MCF 10A (cell line): Measurements from ENCODE around the gene USP48. TPM values are rescaled to one million over a fixed set of nuclear protein-coding genes. Genes with fewer than 3 reads are reported as not detected.

ENCODE experiments used
- Bru-seq: library from RNA; stranded (reverse); fragments of 400-500 nt; gene quantifications from one replicate; lab custom pipeline; 2021; lab: Mats Ljungman, UMichigan
- BruChase-seq, 2 experiments: library from RNA; stranded (reverse); fragments of 400-500 nt; gene quantifications; one replicate each; lab custom pipeline; 2021; lab: Mats Ljungman, UMichigan
- BruUV-seq: library from RNA; stranded (reverse); fragments of 400-500 nt; replicated peaks from 2 replicates; lab custom pipeline; 2021; lab: Mats Ljungman, UMichigan
- CTCF ChIA-PET: fragments of 300-600 bp; sonication (Branson Sonifier 250); formaldehyde crosslinking; extraction: SDS; loops from one replicate; lab custom pipeline; 2021; ENCODE audit warnings: antibody characterized with exemption, inconsistent platforms; lab: Yijun Ruan, JAX
- POLR2A ChIA-PET: fragments of 300-600, 350-650 bp; sonication (Branson Sonifier 250); formaldehyde crosslinking; extraction: SDS; loops from one replicate; lab custom pipeline; 2020; ENCODE audit warnings: antibody characterized with exemption, inconsistent platforms; lab: Yijun Ruan, JAX
- DNase-seq: peaks from one replicate; pipeline ENCODE4 v3.0.0-alpha.2; 2018; ENCODE audit not compliant: unreplicated experiment
- H3K27ac Mint-ChIP-seq: one replicate; pipeline ENCODE4 v1.8.0; 2022; ENCODE audit warnings: mild to moderate bottlenecking, low read depth, mixed read lengths; ENCODE audit not compliant: unreplicated experiment
- H3K27me3 Mint-ChIP-seq: one replicate; pipeline ENCODE4 v1.8.0; 2022; ENCODE audit warnings: mixed read lengths; ENCODE audit not compliant: insufficient read depth, unreplicated experiment
- H3K36me3 Mint-ChIP-seq: one replicate; pipeline ENCODE4 v1.8.0; 2022; ENCODE audit warnings: mild to moderate bottlenecking, moderate library complexity, mixed read lengths; ENCODE audit not compliant: insufficient read depth, unreplicated experiment
- H3K4me1 Mint-ChIP-seq: one replicate; pipeline ENCODE4 v1.8.0; 2022; ENCODE audit warnings: mixed read lengths; ENCODE audit not compliant: insufficient read depth, unreplicated experiment
- H3K4me3 Mint-ChIP-seq: one replicate; pipeline ENCODE4 v1.8.0; 2022; ENCODE audit warnings: mild to moderate bottlenecking, moderate library complexity, mixed read lengths; ENCODE audit not compliant: unreplicated experiment
- H3K9me3 Mint-ChIP-seq: one replicate; pipeline ENCODE4 v1.8.0; 2022; ENCODE audit warnings: mixed read lengths; ENCODE audit not compliant: unreplicated experiment
- CTCF ChIP-seq: fragments of 200-600 bp; IDR thresholded peaks from one replicate; pipeline ENCODE4 v1.8.0; 2022; ENCODE audit warnings: antibody characterized with exemption, mild to moderate bottlenecking; ENCODE audit not compliant: unreplicated experiment
- intact Hi-C: fragments of 100-400 bp; cut with micrococcal nuclease; formaldehyde crosslinking; loops from 2 replicates; pipeline ENCODE4 v1.14.1; 2022
- long read RNA-seq: library from polyadenylated mRNA; stranded (forward); transcript quantifications from one replicate; pipeline ENCODE4 v2.0.0, GENCODE V29; 2022
- total RNA-seq: library from RNA; stranded (reverse); gene quantifications from 2 replicates; pipeline ENCODE4 v1.2.3, GENCODE V29; 2022

USP48 gene
- total RNA-seq (60.2 and 64.8 TPM in 2 replicates), Bru-seq, nascent RNA (percentile 76 among the genes with signal in this experiment), BruChase-seq, experiment 1, labeled RNA remaining after a 6-hour chase (percentile 82 among the genes with signal in this experiment), BruChase-seq, experiment 2, labeled RNA remaining after a 2-hour chase (percentile 85 among the genes with signal in this experiment)
- long read RNA-seq, full-length matches to known transcripts, result 32 of 65 reads
- long read RNA-seq, partial matches to known transcripts, result 8 of 65 reads
- long read RNA-seq, other reads (novel, unspliced or antisense), result 25 of 65 reads

- Mint-ChIP-seq H3K4me3 (peak within 1 kb of the TSS; percentile 87), H3K4me1 (peaks cover 16% of the 10 kb centered on the region), H3K9me3 (no peaks in the 10 kb centered on the region), H3K36me3 (peaks cover 6% of the 10 kb centered on the region), H3K27ac (peak within 1 kb of the TSS; percentile 99), H3K27me3 (no peaks in the 10 kb centered on the region)
- intact Hi-C loops, result loop anchor here (1.0 to 10.0 kb wide), 4 partner anchors 80 to 182 kb away; partner anchors contain the start of gene HSPG2
- DNase-seq, result peak; percentile 97
- no peak for TF ChIP-seq CTCF
- BruUV-seq, result TSS peak; percentile 95
- POLR2A ChIA-PET, result interaction anchor here (0.6 to 4.3 kb wide), 32 partner anchors 10 to 1559 kb away, joined by 3 to 63 read pairs (median 5); partner anchors contain the start of genes CDC42 and HSPG2
- CTCF ChIA-PET, result interaction anchor here (0.6 to 2.0 kb wide), 6 partner anchors 13 to 513 kb away, joined by 3 to 5 read pairs (median 3); no protein-coding TSS in a partner anchor
Observed at GRCh38 chr1:21782868-21783678, at the start of gene USP48. USP48 (minus strand) TSS chr1:21783149; CDS start chr1:21782957, 192 bp downstream.

GRCh38 chr1:21831454-21831970, 48.6 kb upstream of the USP48 start:
- ChIA-PET POLR2A (interaction anchor here (0.6 kb wide), 1 partner anchor 105 kb away, joined by 3 read pairs; no protein-coding TSS in a partner anchor), CTCF (no interaction called here)
- no peak for TF ChIP-seq CTCF
- no peaks in the 10 kb centered on the region for H3K27me3 Mint-ChIP-seq
- H3K4me1 Mint-ChIP-seq, result no peaks in the 10 kb centered on the region
- no peak overlapping the region for H3K4me3 Mint-ChIP-seq
- H3K27ac Mint-ChIP-seq, result peak overlapping the region; percentile 48
- intact Hi-C loops, result no loop called here
- no TSS peak for BruUV-seq
- no peak for DNase-seq
- H3K36me3 Mint-ChIP-seq, result peaks cover 65% of the 10 kb centered on the region
- H3K9me3 Mint-ChIP-seq, result peaks cover 14% of the 10 kb centered on the region

GRCh38 chr1:21830792-21831453, 48.0 kb upstream of the USP48 start:
- peaks cover 14% of the 10 kb centered on the region for H3K9me3 Mint-ChIP-seq
- BruUV-seq, result no TSS peak
- TF ChIP-seq CTCF, result no peak
- no peak overlapping the region for H3K4me3 Mint-ChIP-seq
- POLR2A ChIA-PET, result no interaction called here
- no peaks in the 10 kb centered on the region for H3K27me3 Mint-ChIP-seq
- CTCF ChIA-PET, result no interaction called here
- DNase-seq, result no peak
- H3K27ac Mint-ChIP-seq, result no peak overlapping the region
- intact Hi-C loops, result no loop called here
- H3K36me3 Mint-ChIP-seq, result peaks cover 59% of the 10 kb centered on the region
- H3K4me1 Mint-ChIP-seq, result no peaks in the 10 kb centered on the region
